Measurements from ENCODE around the gene ATAD2B. TPM values are rescaled to one million over a fixed set of nuclear protein-coding genes. Genes with fewer than 3 reads are reported as not detected.

ATAD2B gene
- total and polyA plus RNA-seq, 7 donors = 2.4 to 22.5 (median 19.7) TPM

DNA sequence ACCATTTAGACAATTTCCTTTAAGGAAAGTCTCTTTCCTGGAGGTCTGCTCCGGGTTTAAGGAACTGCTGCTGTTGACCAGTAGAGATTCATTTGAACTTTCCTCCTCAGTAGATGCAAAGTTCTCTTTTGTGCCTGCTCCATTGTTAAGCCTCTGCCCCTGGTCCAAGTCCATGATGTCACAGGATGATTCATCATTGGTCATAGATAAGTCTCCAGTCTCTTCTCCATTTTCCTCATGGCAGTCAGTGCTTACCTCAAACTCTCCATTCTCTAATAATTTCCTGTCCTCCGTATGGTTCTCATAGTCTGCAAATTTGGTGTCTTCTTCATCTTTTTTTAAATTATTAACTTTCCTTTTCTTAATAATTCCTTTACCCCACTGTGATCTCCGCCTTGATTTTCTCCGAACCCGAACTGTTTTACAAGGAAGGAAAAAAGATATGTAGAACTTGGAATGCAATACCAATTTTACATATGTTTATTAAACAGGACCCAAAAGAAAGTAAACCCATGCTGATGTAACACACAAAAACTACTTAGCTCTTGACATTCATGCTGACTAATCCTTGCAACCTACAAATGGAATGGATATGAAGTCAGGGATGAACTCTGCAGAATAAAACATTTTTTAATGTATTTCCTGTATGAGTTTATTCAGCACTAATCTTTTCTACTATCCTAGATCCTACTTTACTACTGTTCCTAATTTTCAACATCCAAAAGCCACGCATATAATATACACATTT is 169.1 kb downstream of the ATAD2B start:
- Histone ChIP-seq H3K36me3 (peaks cover 0 to 32% (median 3%) of the 10 kb centered on the region in 4 donors), H3K4me3 (no peak overlapping the region), H3K9me3 (no peaks in the 10 kb centered on the region), H3K27ac (no peak overlapping the region), H3K27me3 (no peaks in the 10 kb centered on the region), H3K4me1 (peaks cover 0 to 10% (median 3%) of the 10 kb centered on the region in 4 donors)
- DNase-seq = no peak
- 87 to 89% methylated on average over 6 of the region's 6 CpGs for WGBS, 2 donors
- TF ChIP-seq POLR2A (IDR thresholded peaks at IDR 0.05) = no peak
- TF ChIP-seq EP300 (IDR thresholded peaks at IDR 0.05) = no peak
- TF ChIP-seq, protein P1, sequence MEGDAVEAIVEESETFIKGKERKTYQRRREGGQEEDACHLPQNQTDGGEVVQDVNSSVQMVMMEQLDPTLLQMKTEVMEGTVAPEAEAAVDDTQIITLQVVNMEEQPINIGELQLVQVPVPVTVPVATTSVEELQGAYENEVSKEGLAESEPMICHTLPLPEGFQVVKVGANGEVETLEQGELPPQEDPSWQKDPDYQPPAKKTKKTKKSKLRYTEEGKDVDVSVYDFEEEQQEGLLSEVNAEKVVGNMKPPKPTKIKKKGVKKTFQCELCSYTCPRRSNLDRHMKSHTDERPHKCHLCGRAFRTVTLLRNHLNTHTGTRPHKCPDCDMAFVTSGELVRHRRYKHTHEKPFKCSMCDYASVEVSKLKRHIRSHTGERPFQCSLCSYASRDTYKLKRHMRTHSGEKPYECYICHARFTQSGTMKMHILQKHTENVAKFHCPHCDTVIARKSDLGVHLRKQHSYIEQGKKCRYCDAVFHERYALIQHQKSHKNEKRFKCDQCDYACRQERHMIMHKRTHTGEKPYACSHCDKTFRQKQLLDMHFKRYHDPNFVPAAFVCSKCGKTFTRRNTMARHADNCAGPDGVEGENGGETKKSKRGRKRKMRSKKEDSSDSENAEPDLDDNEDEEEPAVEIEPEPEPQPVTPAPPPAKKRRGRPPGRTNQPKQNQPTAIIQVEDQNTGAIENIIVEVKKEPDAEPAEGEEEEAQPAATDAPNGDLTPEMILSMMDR (IDR thresholded peaks at IDR 0.05) = no peak
- no peak for TF ChIP-seq POLR2AphosphoS5 (IDR thresholded peaks at IDR 0.05)
- intact Hi-C loops (cut with DNase I) = loop anchor here (5.0 kb wide), 1 partner anchor 121 kb away; no protein-coding TSS in a partner anchor

DNA sequence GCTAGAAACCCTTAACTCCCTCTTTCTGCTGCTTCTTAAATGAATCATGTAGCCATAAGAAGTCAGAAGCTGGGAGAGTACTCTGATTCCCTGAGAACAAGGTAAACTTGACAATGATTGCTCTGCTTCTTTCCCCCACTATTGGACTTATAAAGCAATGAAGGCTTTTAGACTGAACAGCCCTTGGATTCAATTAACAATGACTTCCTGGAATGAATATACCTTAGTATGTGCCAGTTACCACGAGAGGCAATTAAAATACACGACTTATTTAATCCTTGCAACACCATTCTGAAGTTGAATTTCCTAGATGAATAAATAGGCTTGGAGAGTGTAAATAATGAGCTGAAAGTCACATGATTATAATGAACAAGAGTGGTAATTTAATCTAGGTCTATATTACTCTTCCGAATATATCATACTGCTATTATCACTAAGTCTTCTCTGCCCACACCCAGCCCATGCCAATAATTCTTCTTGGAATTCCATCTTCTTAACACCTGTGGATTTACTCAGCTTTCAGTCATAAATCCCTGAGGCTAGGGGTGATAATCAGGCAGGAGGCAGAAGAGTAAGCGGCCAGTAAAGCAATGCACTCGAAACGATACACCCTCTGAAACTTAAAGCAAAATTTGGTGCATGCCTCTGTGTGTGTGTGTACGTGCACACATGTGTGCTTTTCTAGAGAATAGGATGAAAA is 170.2 kb downstream of the ATAD2B start:
- no peak for DNase-seq
- Histone ChIP-seq H3K27me3 (no peaks in the 10 kb centered on the region), H3K27ac (no peak overlapping the region), H3K36me3 (peaks cover 0 to 32% (median 2%) of the 10 kb centered on the region in 4 donors), H3K4me1 (peaks cover 0 to 14% (median 4%) of the 10 kb centered on the region in 4 donors), H3K9me3 (no peaks in the 10 kb centered on the region), H3K4me3 (no peak overlapping the region)
- intact Hi-C loops (cut with DNase I) = loop anchor here (5.0 kb wide), 1 partner anchor 119 kb away; no protein-coding TSS in a partner anchor
- WGBS, 2 donors = 68 to 86% methylated on average over 7 of the region's 7 CpGs
- TF ChIP-seq POLR2AphosphoS5 (IDR thresholded peaks at IDR 0.05) (no peak), POLR2A (IDR thresholded peaks at IDR 0.05) (no peak), EP300 (IDR thresholded peaks at IDR 0.05) (no peak)
- TF ChIP-seq, protein P1 (IDR thresholded peaks at IDR 0.05) = no peak

DNA sequence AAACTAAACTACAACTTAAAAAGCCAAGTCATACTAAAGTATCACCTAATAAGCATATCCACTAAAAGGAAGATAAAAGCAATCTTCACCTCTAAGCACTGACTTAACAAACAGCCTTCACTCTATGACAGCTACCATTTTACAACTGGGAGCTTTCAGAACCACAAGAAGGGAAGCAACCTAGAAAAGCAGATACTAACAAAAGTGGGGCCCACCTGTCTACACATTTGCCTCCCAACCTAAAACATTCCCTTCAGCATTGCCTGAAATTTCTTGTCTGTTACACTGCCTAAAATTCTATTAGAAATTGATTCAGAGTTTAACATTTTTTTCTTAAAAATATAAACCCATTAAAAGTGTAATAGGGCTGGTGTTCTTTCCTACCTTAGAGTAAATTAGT is 172.0 kb downstream of the ATAD2B start:
- Histone ChIP-seq H3K4me3 (no peak overlapping the region), H3K36me3 (peaks cover 0 to 32% (median 1%) of the 10 kb centered on the region in 4 donors), H3K27me3 (no peaks in the 10 kb centered on the region), H3K4me1 (peaks cover 0 to 18% (median 4%) of the 10 kb centered on the region in 4 donors), H3K9me3 (no peaks in the 10 kb centered on the region), H3K27ac (no peak overlapping the region)
- intact Hi-C loops (cut with DNase I) = loop anchor here (5.0 kb wide), 1 partner anchor 118 kb away; no protein-coding TSS in a partner anchor
- DNase-seq = no peak
- TF ChIP-seq, protein P1 (IDR thresholded peaks at IDR 0.05) = no peak
- no peak for TF ChIP-seq POLR2AphosphoS5 (IDR thresholded peaks at IDR 0.05)
- no peak for TF ChIP-seq POLR2A (IDR thresholded peaks at IDR 0.05)
- TF ChIP-seq EP300 (IDR thresholded peaks at IDR 0.05) = no peak

DNA sequence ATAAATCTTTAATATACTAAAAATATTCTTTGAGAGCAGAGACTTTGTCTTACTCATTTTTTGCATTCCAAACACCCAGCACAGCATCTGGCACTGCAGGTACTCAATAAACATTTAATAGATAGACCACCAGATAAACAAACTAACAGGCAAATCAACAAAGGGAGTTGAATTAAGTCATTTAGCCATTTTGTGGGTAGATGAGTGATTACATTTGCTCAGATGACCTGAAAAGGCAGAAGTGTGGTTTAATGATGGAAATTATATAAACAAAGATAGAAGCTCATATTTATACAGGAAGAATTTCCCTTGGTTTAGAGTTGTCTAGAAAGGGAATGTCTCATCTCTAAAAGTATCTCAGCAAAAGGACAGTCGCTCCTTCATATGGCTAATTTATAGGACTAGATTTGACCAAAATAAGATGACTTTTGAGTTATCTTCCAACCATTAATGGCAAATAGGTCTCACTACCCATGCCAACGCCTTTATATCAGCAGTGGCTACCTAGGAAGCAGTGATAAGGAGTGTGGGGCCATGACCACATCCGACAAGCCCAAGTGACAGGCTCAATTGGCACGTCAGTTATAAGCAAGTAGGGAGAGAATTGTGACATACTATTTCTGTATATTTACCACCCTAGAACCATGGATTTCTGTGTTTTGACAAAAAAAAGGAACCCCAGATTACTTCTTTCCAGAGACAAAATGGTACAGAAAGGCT is 173.5 kb downstream of the ATAD2B start:
- WGBS, 2 donors = 89 to 93% methylated on average over 4 of the region's 4 CpGs
- intact Hi-C loops (cut with DNase I) = no loop called here
- no peak for TF ChIP-seq POLR2A (IDR thresholded peaks at IDR 0.05)
- Histone ChIP-seq H3K36me3 (peaks cover 0 to 32% (median 1%) of the 10 kb centered on the region in 4 donors), H3K4me1 (peaks cover 0 to 18% (median 4%) of the 10 kb centered on the region in 4 donors), H3K4me3 (no peak overlapping the region), H3K9me3 (no peaks in the 10 kb centered on the region), H3K27ac (no peak overlapping the region), H3K27me3 (no peaks in the 10 kb centered on the region)
- DNase-seq = no peak

Data from sigmoid colon (tissue), 7 donors.